ENCODE results near the gene GPR68. TPM values are rescaled to one million over a fixed set of nuclear protein-coding genes. Genes with fewer than 3 reads are reported as not detected.
"Not testable (repeated sequence)": the region's sequence is repeated elsewhere in the genome, so short reads cannot be mapped to it uniquely, and the experiment has no call there.

GPR68 gene
- total RNA-seq, 1 donor from 2014 or later, result 1.6 TPM

- DNase-seq (ENCODE audit: low spot score), result no peak
These were observed 16.1 kb downstream of the GPR68 start for GRCh38 chr14:91228112-91229004.

DNA sequence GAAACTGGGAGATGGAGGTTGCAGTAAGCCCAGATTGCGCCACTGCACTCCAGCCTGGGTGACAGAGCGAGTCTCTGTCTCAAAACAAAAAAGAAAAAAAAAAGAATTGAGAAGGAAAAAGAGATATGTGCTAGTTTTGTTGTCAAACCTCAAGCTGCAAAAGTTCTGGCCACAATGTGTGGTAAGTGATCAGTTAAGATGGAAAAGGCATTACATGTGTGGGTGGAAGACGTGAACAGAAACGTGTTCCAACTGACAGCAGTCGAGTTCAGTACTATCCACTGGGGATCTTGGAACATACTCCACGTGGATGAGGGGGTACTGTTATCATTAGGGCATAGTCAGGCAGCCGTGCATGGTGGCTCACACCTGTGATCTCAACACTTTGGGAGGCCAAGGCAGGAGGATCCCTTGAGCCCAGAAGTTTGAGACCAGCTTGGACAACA is 17.3 kb downstream of the GPR68 start:
- DNase-seq (ENCODE audit: low spot score), result no peak

- not testable (repeated sequence) for DNase-seq (ENCODE audit: low spot score)
These were observed 18.1 kb downstream of the GPR68 start for GRCh38 chr14:91226360-91226759.

DNA sequence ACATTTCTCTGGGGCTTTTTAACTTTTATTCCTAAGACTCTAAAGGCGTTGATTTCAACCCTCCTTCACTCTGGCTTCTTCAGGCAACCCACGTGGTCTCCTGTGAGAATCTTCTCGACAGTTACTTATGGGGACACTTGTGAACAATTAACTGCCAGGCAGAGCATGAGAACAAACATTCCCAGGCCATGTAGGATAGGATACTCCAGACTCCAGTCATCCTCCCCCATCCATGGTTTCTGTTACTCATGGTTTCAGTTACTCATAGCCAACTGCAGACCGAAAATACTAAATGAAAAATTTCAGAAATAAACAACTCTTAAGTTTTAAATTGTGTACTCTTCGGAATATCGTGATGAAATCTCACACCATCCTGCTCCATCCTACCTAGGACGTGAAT is 19.5 kb downstream of the GPR68 start:
- DNase-seq (ENCODE audit: low spot score), result no peak

DNA sequence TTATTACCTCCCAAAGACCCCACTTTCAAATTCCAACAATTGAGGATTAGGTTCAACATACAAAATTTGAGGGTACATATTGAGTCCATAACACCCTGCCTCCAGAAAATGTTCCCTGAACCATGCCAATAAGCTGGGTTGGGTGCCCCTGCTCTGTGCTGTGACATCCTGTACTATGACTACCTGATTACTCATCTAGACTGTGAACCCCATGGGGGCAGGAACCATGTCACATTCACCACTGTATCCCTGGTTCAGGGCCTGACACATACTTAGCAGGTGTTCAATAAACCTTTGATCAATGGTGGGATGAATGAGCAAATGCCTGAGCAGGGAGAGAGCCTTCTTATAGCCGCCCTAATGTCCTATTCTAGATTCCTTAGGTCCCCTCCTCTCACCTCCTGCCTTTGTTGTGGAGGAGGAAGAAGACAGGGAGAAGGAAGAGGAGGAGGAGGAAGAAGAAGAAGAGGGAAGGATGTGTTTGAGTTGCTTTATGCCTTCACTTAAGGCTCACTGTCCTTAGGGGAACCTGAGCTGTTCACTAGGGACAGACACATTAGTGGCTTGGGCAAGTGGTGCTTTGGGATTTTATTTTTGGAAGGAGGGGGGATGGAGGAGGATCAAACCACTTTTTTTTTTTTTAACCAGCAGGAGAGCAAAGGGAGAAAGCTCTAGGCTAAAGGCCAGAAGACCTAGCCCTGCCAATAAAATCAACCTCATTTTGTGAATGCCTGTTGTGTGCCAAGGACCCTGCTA is 21.3 kb downstream of the GPR68 start:
- no peak for DNase-seq (ENCODE audit: low spot score)

- no peak for DNase-seq (ENCODE audit: low spot score)
These were observed 23.2 kb downstream of the GPR68 start for GRCh38 chr14:91221270-91221669.

GRCh38 chr14:91220581-91221000 is 23.9 kb downstream of the GPR68 start:
- DNase-seq (ENCODE audit: low spot score), result no peak

- DNase-seq (ENCODE audit: low spot score), result no peak
These were observed 24.8 kb downstream of the GPR68 start for GRCh38 chr14:91219517-91220389.

DNA sequence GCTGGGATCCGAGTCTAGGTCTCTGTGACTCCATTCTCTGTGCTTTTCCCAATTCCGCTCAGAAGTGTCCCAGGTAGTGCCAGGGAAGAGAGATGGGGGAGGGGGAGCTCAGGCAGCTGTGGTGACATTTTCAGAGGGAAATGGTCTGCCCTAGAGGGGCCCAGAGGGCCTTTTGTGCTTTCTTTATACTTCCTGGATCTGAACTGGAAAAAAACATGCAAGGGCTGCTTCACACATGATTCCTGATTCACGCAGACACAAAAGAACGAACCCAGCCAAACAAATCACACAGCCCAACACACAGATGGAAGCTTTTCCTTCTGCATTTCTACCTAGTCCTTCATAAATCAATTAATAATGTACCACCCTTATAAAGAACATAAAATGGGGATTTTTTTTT is 26.5 kb downstream of the GPR68 start:
- DNase-seq (ENCODE audit: low spot score), result no peak

DNA sequence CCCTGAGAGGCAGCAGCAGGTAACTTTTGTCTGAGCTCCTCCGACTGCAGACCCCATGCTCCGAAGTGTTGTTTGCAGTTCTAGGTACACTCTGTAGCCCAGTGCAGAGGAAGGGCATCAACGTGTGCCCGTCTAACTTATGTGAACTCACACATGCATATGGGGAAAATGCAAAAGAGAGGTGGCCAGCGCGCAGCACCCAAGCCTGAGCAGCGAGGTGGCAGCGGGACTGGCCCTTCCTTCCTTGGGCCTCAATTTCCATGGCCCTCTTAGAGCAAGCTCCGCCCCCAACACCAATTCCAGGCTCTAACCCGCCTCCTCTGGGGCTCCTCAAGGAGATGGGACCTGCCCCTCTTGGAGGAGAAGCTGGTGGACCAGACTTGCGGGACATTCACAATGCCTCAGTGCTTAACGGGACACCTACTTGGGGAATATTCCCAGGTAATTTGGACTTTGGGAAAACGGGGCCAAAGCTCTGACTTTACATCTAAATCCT is 27.7 kb downstream of the GPR68 start:
- no peak for DNase-seq (ENCODE audit: low spot score)

GRCh38 chr14:91215381-91215780 is 29.1 kb downstream of the GPR68 start:
- DNase-seq (ENCODE audit: low spot score), result no peak

- no peak for DNase-seq (ENCODE audit: low spot score)
These were observed 30.2 kb downstream of the GPR68 start for GRCh38 chr14:91214306-91214705.

- no peak for DNase-seq (ENCODE audit: low spot score)
These were observed 33.5 kb downstream of the GPR68 start for GRCh38 chr14:91211017-91211416.

- DNase-seq (ENCODE audit: low spot score), result no peak
These were observed 37.5 kb downstream of the GPR68 start for GRCh38 chr14:91207008-91207407.

DNA sequence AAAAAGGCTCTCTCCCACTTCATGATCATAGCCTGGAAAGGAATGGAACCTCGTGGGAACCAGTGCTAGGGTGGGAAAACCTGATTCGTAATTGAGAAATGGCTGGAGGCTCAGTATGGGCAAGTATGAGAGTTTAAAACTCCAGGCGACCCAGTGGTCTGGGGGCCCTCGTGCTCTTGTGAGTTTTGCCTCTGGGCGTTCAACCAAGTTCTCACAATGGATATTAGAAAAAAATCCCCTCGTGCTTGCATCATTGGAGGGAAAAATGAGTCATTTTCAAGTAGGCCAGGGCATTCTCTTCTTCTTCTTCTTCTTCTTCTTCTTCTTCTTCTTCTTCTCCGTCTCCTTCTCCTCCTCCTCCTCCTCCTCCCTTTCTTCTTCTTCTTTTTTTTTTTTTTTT is 39.0 kb downstream of the GPR68 start:
- no peak for DNase-seq (ENCODE audit: low spot score)

DNA sequence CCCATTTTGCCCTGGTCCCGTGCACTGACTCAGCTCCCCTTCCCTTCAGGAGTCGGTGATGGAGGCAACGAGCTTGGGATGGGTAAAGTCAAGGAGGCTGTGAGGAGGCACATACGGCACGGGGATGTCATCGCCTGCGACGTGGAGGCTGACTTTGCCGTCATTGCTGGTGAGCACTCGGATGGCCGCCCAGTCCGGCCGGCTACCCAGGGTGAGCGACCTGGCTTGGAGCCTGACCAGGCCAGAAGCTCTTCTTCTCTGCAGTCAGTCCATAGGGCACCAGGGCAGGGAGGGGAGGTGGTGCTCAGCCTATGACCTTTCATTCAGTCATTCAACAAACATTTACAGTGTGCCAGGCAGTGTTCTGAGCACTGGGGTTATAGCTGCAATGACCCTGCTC is 39.8 kb downstream of the GPR68 start:
- no peak for DNase-seq (ENCODE audit: low spot score)

DNA sequence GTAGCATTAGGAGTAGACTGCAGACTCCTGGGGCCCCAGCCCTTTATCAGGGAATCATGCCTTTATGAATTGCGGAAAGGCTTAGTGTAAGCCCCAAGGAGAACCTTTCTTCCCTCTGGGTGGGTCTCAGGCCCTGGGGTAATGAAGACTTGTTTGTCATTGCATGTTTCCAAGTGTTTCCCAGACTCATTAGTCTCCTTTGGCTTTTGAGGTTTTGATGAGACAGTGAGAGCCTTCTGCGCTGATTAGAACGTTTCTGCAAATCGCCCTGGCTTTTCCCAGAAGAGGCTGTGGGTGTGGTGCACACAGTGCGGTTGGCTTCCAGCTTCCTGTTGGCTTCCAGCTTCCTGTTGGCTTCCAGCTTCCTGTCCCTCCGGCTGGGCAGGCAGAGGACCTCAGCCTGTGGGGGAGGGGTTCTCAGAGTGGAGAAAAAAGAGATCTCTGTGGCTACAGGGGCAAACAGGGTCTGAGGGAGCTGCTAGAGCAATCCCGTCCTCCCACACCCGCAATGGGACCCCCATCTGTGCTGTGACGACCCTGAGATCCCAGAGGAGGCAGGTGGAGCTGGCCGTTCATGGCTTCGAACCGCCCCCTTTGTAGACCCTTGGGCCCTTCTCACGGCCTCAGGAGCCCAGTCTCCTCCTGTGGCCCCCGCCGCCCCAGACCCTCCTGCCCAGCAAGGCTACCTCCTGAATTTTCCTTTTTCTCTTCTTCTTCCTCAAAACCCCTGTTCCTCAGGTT is 42.1 kb downstream of the GPR68 start:
- no peak for DNase-seq (ENCODE audit: low spot score)

GRCh38 chr14:91200802-91201201 is 43.7 kb downstream of the GPR68 start:
- not testable (repeated sequence) for DNase-seq (ENCODE audit: low spot score)

GRCh38 chr14:91197631-91198030 is 46.9 kb downstream of the GPR68 start:
- DNase-seq (ENCODE audit: low spot score), result no peak

DNA sequence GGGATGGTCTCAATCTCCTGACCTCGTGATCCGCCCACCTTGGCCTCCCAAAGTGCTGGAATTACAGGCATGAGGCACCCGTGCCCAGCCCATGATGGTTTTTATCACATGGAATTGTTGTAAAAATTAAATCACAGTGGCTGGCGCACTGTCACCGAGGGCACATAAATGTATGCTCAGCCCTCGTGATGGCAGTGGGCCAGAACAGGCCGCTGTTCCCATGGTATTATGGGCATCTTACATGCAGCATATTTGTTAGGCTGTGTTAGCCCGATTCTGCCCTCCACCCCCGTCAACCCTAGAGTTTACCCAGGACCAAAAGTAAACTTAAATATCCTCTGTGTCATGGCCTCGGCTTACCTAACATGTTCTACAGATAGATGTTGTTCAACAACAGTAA is 48.6 kb downstream of the GPR68 start:
- DNase-seq (ENCODE audit: low spot score), result no peak

GRCh38 chr14:91193069-91193468 is 51.4 kb downstream of the GPR68 start:
- DNase-seq (ENCODE audit: low spot score), result no peak
